ENCODE measurements around the gene FAM200C. TPM values are rescaled to one million over a fixed set of nuclear protein-coding genes. Genes with fewer than 3 reads are reported as not detected.

Gene FAM200C
- total RNA-seq, 2 experiments from 2014 or later = 2.7 to 3.7 TPM

GRCh38 chr5:160349249-160349934 is 50.5 kb downstream of the FAM200C start:
- H3K4me2 ChIP-seq (ENCODE audit: low read length) = no peak overlapping the region
- no peak overlapping the region for H3K27ac ChIP-seq (ENCODE audit: low read depth, low read length, poor library complexity, severe bottlenecking)
- POLR2A ChIA-PET = interaction anchor here (0.6 to 0.8 kb wide), 2 partner anchors 493 to 1077 kb away, joined by 4 to 5 read pairs; no protein-coding TSS in a partner anchor
- intact Hi-C loops (cut with micrococcal nuclease; ENCODE audit: unreplicated experiment) = no loop called here
- no peaks in the 10 kb centered on the region for H3K36me3 ChIP-seq (ENCODE audit: insufficient read depth, low read length)
- H4K20me1 ChIP-seq (ENCODE audit: insufficient read depth, low read length) = no peaks in the 10 kb centered on the region
- H3K4me3 ChIP-seq (ENCODE audit: low read depth, low read length, poor library complexity, severe bottlenecking) = no peak overlapping the region
- CTCF ChIA-PET (ENCODE audit: unreplicated experiment) = no interaction called here
- no peaks in the 10 kb centered on the region for H3K79me2 ChIP-seq (ENCODE audit: insufficient read depth, low read depth, low read length)
- H3K9me3 ChIP-seq (ENCODE audit: low read length) = no peaks in the 10 kb centered on the region
- no peaks in the 10 kb centered on the region for H3K4me1 ChIP-seq (ENCODE audit: insufficient read depth, low read length, poor library complexity, severe bottlenecking)
- BruUV-seq (replicated peaks) = no TSS peak
- H3K9me2 ChIP-seq (ENCODE audit: insufficient read depth, low read length) = no peaks in the 10 kb centered on the region
- TF ChIP-seq CTCF (conservative IDR thresholded peaks at IDR 0.05; ENCODE audit: low read length) = no peak
- no peak for TF ChIP-seq EZH2phosphoT487 (IDR thresholded peaks at IDR 0.05; ENCODE audit: borderline replicate concordance, low read depth, low read length)
- H2AFZ ChIP-seq (ENCODE audit: low read length) = no peak overlapping the region
- no peak for DNase-seq (ENCODE audit: low spot score)

GRCh38 chr5:160348080-160348479 is 51.8 kb downstream of the FAM200C start:
- Histone ChIP-seq H3K79me2 (ENCODE audit: insufficient read depth, low read depth, low read length) (no peaks in the 10 kb centered on the region), H3K9me3 (ENCODE audit: low read length) (no peaks in the 10 kb centered on the region), H3K4me2 (ENCODE audit: low read length) (no peak overlapping the region), H3K4me3 (ENCODE audit: low read depth, low read length, poor library complexity, severe bottlenecking) (no peak overlapping the region), H4K20me1 (ENCODE audit: insufficient read depth, low read length) (no peaks in the 10 kb centered on the region), H3K4me1 (ENCODE audit: insufficient read depth, low read length, poor library complexity, severe bottlenecking) (no peaks in the 10 kb centered on the region), H2AFZ (ENCODE audit: low read length) (no peak overlapping the region), H3K36me3 (ENCODE audit: insufficient read depth, low read length) (no peaks in the 10 kb centered on the region), H3K27ac (ENCODE audit: low read depth, low read length, poor library complexity, severe bottlenecking) (no peak overlapping the region), H3K9me2 (ENCODE audit: insufficient read depth, low read length) (no peaks in the 10 kb centered on the region)
- TF ChIP-seq EZH2phosphoT487 (IDR thresholded peaks at IDR 0.05; ENCODE audit: borderline replicate concordance, low read depth, low read length) = no peak
- no peak for TF ChIP-seq CTCF (conservative IDR thresholded peaks at IDR 0.05; ENCODE audit: low read length)
- BruUV-seq (replicated peaks) = no TSS peak
- intact Hi-C loops (cut with micrococcal nuclease; ENCODE audit: unreplicated experiment) = no loop called here
- DNase-seq (ENCODE audit: low spot score) = no peak
- POLR2A ChIA-PET = interaction anchor here (0.5 kb wide), 1 partner anchor 20 kb away, joined by 3 read pairs; no protein-coding TSS in a partner anchor
- CTCF ChIA-PET (ENCODE audit: unreplicated experiment) = no interaction called here

GRCh38 chr5:160347448-160347847 is 52.4 kb downstream of the FAM200C start:
- no TSS peak for BruUV-seq (replicated peaks)
- CTCF ChIA-PET (ENCODE audit: unreplicated experiment) = no interaction called here

More at GRCh38 chr5:160347448-160347847, 52.4 kb downstream of the FAM200C start:
- intact Hi-C loops (cut with micrococcal nuclease; ENCODE audit: unreplicated experiment) = no loop called here
- Histone ChIP-seq H2AFZ (ENCODE audit: low read length) (no peak overlapping the region), H3K79me2 (ENCODE audit: insufficient read depth, low read depth, low read length) (no peaks in the 10 kb centered on the region), H3K36me3 (ENCODE audit: insufficient read depth, low read length) (no peaks in the 10 kb centered on the region), H3K4me3 (ENCODE audit: low read depth, low read length, poor library complexity, severe bottlenecking) (no peak overlapping the region), H3K27ac (ENCODE audit: low read depth, low read length, poor library complexity, severe bottlenecking) (no peak overlapping the region), H3K4me2 (ENCODE audit: low read length) (no peak overlapping the region), H3K9me3 (ENCODE audit: low read length) (no peaks in the 10 kb centered on the region), H4K20me1 (ENCODE audit: insufficient read depth, low read length) (no peaks in the 10 kb centered on the region), H3K4me1 (ENCODE audit: insufficient read depth, low read length, poor library complexity, severe bottlenecking) (no peaks in the 10 kb centered on the region), H3K9me2 (ENCODE audit: insufficient read depth, low read length) (no peaks in the 10 kb centered on the region)
- POLR2A ChIA-PET = no interaction called here
- TF ChIP-seq CTCF (conservative IDR thresholded peaks at IDR 0.05; ENCODE audit: low read length) (no peak), EZH2phosphoT487 (IDR thresholded peaks at IDR 0.05; ENCODE audit: borderline replicate concordance, low read depth, low read length) (no peak)
- DNase-seq (ENCODE audit: low spot score) = no peak
